LoVo (cell line): ENCODE measurements around the gene TPPP.
"Not testable (repeated sequence)": the region's sequence is repeated elsewhere in the genome, so short reads cannot be mapped to it uniquely, and the experiment has no call there.

ENCODE experiments used
- DNase-seq: peaks from one replicate; pipeline ENCODE4 v3.0.0-alpha.2; 2016; ENCODE audit warnings: low spot score

The TPPP gene

DNA sequence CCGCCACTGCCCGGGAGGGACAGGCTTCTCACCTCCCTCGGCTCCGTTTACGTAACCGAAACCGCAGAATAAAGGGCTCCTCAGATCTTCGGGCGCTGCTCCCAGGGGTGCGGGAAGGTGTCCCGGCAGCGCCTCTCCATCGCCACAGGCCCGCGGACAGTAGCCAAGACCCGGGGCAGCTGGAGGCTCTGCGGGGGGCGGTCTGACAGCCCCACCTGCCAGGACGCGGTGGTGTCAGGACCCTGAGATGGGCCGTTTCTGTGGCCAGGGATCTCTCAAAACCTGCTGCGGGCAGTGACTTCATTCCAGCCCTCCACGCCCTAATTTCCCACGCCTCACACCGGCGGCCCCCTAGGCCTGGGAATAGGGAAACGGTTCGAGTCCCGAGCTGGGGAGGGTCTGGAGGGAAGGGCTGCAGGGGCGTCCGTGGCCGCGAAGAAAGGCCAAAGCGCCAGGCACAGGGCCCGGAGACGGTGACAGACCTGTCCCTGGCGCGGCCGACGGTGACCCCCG is 567 bp downstream of the TPPP start:
- DNase-seq: not testable (repeated sequence)

DNA sequence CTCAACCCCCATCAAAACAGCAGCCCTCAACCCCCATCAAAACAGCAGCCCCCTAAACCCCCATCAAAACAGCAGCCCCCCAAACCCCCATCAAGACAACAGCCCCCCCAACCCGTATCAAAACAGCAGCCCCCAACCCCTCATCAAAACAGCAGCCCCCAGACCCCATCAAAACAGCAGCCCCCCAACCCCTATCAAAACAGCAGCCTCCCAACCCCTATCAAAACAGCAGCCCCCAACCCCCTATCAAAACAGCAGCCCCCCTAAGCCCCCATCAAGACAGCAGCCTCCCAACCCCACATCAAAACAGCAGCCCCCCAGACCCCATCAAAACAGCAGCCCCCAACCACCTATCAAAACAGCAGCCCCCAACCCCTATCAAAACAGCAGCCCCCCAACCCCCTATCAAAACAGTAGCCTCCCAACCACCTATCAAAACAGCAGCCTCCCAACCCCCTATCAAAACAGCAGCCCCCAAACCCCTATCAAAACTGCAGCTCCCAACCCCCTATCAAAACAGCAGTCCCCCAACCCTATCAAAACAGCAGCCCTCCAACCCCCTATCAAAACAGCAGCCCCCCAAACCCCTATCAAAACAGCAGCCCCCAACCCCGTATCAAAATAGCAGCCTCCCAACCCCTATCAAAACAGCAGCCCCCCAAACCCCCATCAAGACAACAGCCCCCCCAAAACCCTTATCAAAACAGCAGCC is 1.2 kb downstream of the TPPP start:
- no peak for DNase-seq

DNA sequence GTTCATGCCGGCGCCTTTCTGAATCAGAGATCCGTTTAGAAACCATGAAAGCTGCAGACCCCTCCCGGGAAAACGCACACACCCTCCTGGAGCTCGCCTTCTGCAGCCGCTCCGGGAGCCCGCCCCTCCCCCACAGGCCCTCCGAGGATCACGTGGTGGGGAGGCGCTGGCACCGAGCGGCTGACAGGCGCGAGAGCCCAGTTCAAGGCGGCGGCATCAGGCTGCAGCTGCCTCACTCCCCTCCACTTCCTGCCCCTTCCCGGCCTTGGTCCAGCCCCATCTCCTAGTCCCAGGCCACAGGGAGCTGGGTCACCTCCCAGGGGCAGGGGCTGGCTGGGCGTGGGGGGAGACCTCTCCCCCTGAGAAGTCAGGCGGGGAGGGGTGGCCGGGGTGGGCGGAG is 2.1 kb downstream of the TPPP start:
- not testable (repeated sequence) for DNase-seq

DNA sequence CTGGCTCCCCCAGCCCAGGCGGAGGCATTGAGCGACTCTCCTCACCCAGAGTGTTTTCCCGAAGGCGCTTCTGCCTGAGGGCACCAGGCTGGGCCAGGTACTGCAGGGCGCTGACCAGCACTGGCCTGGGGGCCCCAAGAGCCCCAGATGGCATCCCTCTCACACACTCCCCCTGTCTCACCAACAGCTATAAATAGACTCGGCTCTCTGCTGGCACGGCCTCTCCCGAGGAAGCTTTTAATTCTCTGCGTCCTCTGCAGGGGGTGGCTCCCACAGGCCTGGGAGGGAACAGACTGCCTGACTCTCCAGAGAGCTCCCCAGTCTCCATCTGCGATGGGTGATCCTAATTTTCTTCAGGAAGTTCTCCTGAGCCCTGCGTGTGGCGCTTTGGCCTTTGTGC is 2.9 kb downstream of the TPPP start:
- DNase-seq: not testable (repeated sequence)

DNA sequence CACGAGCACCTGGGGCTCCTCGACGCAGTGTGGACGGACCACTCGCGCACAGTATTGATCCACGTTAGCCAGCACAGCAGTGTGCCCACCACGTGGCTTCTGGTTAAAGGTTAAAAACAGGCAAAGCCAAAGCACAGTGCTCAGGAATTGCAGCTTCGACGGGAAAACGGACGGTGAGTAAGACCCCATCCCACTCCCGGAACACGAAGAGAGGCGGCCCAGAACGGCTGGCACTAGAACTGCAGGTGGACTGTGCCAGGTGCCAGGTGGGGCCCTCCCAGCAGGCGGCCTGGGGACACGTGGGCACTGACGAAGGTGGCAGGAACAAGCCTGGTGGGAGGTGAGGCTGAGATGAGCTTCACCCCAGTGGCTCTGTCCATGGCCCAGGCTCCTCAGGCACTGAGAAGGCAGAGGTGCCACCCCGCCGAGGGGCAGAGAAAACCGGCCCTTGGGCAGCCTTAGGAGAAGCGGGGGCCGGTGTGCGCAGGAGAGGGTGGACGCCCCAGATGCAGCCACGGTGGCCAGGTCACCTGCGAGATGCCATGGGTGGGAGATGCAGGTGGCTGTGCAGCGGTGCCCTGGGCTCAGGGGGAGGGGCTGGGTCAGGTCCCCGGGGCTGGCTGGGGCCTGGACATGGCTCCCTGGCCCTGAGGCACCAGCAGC is 4.7 kb downstream of the TPPP start:
- not testable (repeated sequence) for DNase-seq

DNA sequence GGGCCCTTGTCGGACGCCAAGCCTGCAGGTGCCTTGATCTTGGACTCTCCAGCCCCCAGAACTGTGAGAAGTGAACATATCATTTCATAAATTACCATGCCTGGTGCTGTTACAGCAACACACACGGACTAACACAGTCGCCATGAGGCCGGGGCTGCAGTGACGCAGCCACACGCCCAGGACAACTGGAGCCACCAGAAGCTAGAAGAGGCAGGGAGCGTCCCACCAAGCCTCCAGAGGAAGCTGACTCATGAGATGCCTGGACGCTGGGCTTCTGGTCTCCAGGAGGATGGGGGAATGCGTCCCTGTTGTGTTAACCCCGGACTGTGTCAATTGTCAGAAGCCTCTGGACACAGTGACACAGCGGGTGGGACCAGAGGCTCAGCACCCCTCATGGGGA is 6.2 kb downstream of the TPPP start:
- DNase-seq: not testable (repeated sequence)

DNA sequence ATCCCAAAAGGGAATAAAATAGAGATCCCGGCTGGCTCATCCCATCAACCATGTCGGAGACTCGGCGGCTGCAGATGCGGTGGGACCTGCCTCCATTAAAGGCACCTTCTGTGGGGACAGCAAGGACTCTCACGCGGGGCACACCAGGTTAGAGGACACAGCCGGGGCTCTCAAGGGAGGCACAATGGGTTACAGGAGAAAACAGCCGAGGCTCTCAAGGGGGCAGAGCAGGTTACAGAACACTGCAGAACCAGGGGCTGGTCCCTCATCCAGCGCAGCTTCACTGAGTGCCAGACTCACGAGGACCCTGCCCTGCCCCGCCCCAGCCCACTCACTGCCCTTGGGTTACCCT is 7.0 kb downstream of the TPPP start:
- not testable (repeated sequence) for DNase-seq

DNA sequence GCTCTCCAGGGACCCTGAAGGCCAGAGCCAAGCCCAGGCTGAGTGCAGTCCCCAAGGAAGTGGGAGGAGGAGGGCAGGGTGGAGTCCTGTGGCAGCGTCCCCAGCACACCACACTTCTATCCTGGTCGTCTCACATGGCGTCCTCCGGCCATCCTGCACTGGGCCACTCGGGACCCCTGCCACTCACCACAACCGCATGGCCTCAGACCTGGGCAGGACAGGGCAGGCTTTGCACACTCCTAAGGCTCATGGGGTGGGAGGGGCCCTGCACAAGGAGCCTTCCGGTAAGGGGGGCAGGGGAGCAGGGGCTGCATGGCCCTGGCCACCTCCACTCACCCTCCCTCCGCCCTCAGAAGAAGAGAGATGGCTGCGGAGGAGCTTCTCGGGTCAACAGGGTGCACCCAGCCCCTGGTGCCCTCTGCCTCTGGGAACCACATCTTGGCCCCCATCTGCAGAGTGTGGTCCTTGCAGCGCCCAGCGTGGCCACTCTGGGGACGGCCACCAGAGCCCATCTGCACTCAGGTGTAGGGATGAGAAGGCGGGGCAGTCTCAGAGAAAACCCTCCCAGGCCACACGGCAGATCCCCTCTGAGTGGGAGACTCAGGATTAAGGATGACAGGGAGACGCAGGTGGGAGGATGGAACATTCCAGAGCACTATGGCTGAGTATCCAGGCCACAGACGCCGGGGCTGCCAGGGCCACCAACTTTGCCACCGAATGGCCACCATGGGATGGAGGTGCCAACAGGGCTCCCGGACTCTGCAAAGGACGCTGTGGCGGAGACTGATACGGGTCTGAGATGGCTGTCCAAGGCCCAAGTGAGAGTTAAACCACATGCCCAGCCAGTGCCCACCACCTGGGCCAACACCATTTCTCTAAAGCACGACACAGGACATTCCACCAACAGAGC is 7.6 kb downstream of the TPPP start:
- DNase-seq: no peak

DNA sequence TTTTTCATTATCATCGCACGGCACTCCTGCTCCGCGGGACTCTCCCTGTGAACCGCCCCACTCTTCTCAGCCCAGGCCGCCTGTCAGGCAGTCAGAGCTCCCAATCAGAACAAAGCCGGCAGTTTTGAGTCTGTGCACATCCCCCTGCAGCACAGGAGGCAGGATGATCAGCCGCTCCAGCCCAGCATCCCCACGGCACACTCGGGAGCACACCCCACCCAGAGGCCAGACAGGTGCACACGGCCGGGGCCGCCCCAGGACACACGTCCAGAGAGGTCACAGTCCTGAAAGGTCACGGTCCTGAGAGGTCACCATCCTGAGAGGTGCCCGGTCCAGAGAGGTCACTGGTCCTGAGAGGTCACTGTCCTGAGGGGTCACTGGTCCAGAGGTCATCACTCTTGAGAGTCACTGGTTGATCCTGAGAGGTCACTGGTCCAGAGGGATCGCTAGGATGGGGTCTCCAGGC is 8.4 kb downstream of the TPPP start:
- no peak for DNase-seq

DNA sequence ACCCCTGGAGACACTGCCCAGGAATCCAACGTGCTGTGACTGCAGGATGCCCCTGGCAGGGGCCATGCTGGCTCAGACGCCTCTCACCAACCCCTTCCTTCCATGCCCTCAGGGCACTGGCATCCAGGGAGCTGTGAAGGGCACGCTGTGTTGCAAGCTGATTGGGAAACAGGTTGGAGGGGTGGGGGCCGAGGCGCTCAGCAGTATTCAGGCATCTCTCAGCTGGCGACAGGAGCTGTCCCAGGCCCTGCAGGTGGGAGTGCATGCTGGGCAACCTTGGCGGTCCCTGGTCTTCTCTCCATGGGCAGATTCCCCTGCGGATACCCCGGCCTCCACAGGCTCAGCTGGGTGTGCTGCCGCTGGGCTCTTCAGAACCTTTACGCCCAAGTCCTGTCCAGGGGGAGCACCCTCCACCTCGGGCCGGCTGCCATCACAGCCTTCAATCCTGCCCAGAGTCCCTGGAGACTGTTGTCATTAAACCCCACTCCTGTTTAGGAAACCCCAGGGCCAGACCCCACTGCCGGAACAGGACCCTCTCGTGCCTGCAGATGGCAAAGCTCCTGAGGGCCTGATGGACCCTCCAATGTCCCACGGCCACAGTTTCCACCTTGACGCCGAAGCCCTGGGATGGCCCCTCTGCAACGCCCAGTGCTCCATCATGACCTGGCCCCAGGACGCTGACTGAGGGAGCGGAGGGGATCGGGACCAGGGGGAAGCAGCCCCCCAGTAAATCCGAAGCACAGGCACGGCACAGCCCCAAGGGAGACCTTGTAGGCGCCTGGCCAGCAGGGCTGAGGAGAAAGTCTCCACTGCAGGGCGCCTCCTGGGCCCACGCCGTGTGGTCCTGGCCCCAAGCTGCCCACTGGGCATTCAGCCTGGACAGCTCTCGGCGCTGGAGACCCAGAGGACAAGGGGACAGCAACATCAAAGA is 9.3 kb downstream of the TPPP start:
- no peak for DNase-seq

DNA sequence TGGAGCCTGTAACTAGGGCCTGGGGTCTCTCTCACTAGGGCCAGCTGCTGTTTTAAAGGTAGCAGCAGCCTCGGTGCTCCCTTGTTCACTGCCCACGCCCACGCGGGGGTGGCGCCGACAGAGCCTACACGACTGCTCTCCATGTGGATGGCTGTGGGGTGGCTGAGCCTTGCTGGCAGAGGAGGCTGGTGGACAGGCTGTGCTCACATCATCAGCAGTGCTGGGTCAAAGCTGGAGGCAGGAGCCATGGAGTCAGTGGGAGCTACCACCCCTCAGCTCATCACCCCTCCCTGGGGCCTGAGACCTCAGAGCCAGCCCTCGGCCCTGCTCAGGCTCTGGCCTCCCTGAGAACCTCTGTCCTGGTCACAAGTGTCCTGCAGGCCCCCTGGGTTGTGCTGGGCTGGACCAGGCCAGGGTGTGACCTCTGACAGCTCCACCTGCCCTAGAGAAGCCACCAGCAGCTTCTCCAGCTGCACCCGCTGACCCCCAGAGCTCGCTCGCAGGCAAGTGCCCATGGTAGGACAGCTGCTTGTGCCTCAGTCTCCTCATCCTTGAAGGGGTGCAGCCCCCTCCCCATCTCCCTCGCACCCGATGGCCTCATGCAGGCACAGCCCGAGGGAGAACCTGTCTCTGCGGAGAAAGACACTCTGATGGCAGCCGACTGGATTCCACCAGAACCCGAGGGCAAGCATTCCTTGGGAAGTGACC is 10.3 kb downstream of the TPPP start:
- DNase-seq: not testable (repeated sequence)

DNA sequence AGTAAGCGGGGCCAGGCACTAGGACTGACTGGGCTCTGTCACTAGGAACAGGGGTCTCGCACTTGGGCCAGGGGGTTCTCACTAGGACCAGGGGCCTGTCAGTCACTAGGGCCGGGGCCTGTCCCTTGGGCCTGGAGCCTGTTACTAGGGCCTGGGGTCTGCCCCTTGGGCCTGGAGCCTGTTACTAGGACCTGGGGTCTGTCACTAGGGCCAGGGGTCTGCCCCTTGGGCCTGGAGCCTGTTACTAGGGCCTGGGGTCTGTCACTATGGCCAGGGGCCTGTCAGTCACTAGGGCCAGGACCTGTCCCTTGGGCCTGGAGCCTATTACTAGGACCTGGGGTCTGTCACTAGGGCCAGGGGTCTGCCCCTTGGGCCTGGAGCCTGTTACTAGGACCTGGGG is 10.9 kb downstream of the TPPP start:
- not testable (repeated sequence) for DNase-seq

DNA sequence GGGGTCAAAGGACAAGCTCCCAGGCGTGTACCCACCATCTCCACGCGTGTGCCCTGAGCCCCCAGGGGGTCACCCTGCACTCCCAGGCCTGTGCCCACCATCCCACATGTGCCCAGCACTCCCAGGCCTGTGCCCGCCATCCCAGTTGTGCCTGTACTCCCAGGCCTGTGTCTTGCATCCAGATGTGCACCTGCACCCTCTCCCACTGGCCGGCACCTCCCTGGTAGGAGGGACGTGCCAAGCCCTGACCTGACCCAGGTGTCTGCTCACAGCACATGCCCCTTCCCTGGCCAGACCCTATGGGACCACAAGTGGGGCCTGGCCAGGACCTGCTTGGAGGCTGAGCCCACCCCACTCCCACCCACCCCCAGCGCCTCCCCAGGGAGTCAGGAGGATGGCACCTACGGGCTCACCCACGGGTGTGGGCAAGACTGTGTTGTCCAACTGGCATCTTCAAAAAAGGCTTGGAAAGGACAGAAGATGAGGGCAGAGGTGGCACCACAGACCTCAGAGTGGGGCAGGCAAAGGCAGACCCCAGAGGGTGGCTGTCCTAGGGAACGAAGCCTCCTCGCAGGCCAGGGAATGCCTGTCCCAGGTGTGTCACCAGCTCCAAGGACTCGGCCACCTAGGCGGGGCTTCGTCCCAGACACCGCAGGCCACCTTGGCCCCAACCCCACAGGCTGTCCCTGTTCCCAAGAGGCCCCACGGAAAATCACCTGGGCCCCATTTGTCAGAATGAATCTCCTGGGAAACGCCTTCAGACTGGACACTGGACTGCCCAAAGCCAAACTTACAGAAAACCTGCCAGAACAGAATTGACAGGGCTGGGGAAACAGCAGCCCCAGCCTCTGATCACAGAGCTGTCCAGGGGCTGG is 11.6 kb downstream of the TPPP start:
- not testable (repeated sequence) for DNase-seq

DNA sequence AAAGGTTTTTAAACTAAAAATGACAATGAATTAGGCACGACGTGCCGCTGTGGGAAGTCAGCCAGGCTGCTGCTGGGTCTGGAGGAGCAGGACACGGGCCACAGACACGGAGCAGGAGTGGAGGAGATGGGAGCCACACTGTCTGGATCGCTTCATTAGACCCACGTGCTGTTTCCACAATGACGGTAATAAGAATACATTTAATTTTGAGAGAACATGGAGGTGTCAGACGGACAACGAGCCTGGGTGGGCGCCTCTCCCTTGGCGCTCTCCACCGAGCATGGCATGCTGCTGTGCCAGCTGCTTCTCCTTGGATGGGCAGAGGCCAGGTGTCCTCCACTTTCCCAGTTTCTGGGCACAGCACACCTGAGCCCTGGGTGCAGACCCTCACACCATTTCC is 12.3 kb downstream of the TPPP start:
- DNase-seq: not testable (repeated sequence)

DNA sequence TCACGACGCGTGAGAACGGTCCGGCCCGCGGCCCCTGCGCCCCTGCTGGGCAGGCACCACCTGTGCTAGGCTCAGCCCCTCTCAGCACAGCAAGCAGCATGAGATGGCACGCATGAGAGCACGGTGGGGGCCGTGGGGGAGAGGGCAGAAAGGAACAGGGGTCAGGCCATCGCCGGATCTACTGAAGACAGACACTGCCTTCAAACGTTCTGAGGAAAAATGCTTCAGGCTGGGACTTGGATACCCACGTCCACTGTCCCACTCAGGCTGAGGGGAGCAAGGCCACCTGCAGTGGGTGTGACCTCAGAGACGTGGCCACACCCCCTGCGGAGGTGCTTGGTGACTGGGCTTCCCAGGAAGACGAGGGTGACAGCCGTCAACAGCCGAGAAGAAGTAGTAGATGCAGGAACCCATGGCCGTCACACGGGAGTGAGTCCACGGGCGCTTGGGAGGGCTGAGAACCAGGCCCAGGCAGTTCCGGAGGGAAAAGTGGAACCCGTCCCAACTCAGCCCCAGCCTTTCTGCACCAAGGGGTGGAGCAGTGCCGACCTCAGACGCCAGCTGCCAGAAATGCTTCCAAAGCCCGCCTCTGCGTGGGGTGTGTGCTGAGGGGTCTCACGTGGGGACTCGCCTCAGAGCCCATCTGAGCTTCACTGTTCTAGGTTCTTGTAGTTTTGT is 12.9 kb downstream of the TPPP start:
- not testable (repeated sequence) for DNase-seq

DNA sequence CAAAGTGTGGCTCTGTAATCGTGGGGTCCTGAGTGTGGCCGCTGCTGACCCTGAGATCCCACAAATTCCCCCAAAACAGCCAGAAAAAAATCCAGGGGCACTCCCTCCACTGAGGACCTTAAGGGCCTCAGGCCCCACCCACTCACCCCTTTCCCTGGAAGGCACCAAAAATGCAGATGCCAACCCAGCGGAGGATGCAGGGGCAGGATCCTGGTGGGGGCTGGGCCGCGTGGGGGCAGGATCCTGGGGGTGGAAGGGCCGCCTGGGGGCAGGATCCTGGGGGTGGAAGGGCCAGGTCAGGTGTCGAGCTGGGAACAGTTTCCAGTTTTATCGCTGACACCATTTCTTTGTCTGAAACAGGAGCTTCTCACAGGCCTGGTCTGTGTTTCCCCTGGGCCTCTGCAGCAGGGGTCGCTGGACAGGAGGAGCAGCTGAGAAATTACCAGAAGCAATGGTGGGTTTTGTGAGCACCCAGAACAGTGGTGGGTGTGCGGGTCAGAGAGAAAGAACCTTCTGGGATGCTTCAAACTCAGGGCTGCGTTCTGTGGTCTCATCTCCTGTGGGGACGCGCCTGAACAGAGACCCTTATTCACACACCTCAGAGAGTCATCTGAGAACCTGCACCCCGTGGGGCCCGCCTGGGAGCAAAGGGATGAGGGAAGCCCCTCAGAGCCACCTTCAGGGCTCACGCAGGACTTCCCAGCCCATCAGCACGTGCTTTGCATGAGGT is 13.8 kb downstream of the TPPP start:
- not testable (repeated sequence) for DNase-seq

DNA sequence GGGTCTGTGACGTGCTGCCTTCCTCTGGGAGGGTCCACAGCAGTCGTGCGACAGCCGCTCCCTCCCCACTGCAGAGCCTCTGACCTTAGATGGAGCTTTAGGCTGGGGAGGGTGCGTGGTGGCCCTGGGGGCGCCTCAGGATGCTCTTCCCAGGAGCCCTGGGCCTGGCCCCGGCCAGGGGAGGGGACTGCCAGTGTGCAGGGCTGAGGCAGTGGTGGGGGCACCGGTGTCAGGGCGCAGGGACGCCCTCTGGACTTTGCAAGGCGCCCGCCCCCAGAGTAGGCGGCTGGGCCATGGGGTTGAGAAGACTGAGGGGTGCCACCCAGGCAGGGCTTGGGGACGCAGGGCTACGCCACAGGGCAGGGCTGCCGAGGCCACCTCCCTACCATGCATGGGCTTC is 14.6 kb downstream of the TPPP start:
- not testable (repeated sequence) for DNase-seq
